Measurements from ENCODE around the gene CASP6. TPM values are rescaled to one million over a fixed set of nuclear protein-coding genes. Genes with fewer than 3 reads are reported as not detected.

CASP6 gene
- total RNA-seq, 4 donors from 2014 or later: 34.4 to 87.7 (median 58.9) TPM

GRCh38 chr4:109718759-109719158 is 15.5 kb upstream of the CASP6 start:
- no peak for DNase-seq
- peaks cover 0 to 17% (median 9%) of the 10 kb centered on the region in 4 donors for H3K36me3 ChIP-seq
- H3K4me1 ChIP-seq: no peaks in the 10 kb centered on the region
- intact Hi-C loops (cut with DNase I; ENCODE audit: low total_unique reads): no loop called here
- H3K9me3 ChIP-seq: no peaks in the 10 kb centered on the region
- in situ Hi-C loops (cut with MboI; ENCODE audit: low pct_ligation_motif_present in 1 of 4, low pct_unique_long_range_greater_than_20kb in 1 of 4, low sequenced_read_pairs in 3 of 4): loop anchor here in 3 of 4 donors (25.0 kb wide), 2 partner anchors 94 to 281 kb away; partner anchors contain the start of genes SEC24B (in 3 of the 3), CFI (in 2 of the 3) and GAR1 (in 2 of the 3)
- H3K27me3 ChIP-seq: no peaks in the 10 kb centered on the region
- no peak overlapping the region for H3K4me3 ChIP-seq
- H3K27ac ChIP-seq: no peak overlapping the region
- TF ChIP-seq POLR2A (IDR thresholded peaks at IDR 0.05) (no peak), EP300 (IDR thresholded peaks at IDR 0.05; ENCODE audit: low read depth) (no peak), POLR2AphosphoS5 (IDR thresholded peaks at IDR 0.05) (no peak)
- TF ChIP-seq, protein P1, sequence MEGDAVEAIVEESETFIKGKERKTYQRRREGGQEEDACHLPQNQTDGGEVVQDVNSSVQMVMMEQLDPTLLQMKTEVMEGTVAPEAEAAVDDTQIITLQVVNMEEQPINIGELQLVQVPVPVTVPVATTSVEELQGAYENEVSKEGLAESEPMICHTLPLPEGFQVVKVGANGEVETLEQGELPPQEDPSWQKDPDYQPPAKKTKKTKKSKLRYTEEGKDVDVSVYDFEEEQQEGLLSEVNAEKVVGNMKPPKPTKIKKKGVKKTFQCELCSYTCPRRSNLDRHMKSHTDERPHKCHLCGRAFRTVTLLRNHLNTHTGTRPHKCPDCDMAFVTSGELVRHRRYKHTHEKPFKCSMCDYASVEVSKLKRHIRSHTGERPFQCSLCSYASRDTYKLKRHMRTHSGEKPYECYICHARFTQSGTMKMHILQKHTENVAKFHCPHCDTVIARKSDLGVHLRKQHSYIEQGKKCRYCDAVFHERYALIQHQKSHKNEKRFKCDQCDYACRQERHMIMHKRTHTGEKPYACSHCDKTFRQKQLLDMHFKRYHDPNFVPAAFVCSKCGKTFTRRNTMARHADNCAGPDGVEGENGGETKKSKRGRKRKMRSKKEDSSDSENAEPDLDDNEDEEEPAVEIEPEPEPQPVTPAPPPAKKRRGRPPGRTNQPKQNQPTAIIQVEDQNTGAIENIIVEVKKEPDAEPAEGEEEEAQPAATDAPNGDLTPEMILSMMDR (IDR thresholded peaks at IDR 0.05): no peak
- 98 to 100% methylated on average over 1 of the region's 1 CpG for WGBS, 2 donors (ENCODE audit: low coverage in 1 of 2)

DNA sequence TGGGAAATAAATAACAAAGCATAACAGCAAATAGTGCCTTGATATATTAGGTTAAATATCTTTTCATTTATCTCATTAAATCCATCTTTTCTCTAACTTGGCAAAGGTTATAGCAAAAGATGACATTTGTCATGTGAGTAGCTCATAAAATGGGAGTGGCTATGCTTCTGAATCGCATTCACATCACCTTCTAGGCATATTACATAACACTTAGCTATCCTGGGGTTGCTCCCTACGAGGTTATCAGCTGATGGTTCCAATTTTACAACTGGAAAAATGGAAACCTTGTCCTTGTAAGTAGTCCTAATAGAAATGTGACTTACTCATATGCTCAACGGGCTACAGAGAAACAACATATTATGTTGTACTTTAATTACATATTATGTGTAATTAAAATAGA is 10.3 kb upstream of the CASP6 start:
- no peaks in the 10 kb centered on the region for H3K27me3 ChIP-seq
- no peak overlapping the region for H3K4me3 ChIP-seq
- TF ChIP-seq POLR2AphosphoS5 (IDR thresholded peaks at IDR 0.05) (no peak), POLR2A (IDR thresholded peaks at IDR 0.05) (no peak), EP300 (IDR thresholded peaks at IDR 0.05; ENCODE audit: low read depth) (no peak)
- TF ChIP-seq, protein P1 (IDR thresholded peaks at IDR 0.05): no peak
- H3K27ac ChIP-seq: no peak overlapping the region
- H3K36me3 ChIP-seq: peaks cover 0 to 21% (median 9%) of the 10 kb centered on the region in 4 donors
- H3K9me3 ChIP-seq: no peaks in the 10 kb centered on the region
- no peak for DNase-seq
- no peaks in the 10 kb centered on the region for H3K4me1 ChIP-seq
- in situ Hi-C loops (cut with MboI; ENCODE audit: low pct_ligation_motif_present in 1 of 4, low pct_unique_long_range_greater_than_20kb in 1 of 4, low sequenced_read_pairs in 3 of 4) (loop anchor here in 3 of 4 donors (25.0 kb wide), 2 partner anchors 99 to 276 kb away; partner anchors contain the start of genes SEC24B (in 3 of the 3), CFI (in 2 of the 3) and GAR1 (in 2 of the 3)), intact Hi-C loops (cut with DNase I; ENCODE audit: low total_unique reads) (no loop called here)
- WGBS, 2 donors (ENCODE audit: low coverage in 1 of 2): 43 to 59% methylated on average over 2 to 3 of the region's 3 CpGs

DNA sequence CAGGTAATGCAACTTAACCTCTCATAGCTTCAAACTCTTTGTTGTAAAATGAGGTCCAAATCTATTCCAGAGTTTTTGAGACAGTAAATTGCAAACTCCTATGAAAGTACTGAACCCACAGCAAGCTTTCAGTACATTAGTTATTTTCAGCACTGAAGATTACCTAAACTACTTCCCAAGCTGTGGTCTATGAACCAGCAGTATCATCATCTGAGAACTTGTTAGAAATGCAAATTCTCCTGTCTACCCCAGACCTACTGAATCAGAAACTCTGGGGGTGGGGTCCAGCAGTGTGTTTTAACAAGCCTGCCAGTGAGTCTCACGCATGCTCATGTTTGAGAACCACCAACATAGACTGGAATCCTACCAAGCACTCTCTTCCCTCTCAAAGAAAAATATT is 5.7 kb upstream of the CASP6 start:
- Histone ChIP-seq H3K9me3 (no peaks in the 10 kb centered on the region), H3K4me1 (peaks cover 0 to 14% (median 8%) of the 10 kb centered on the region in 4 donors), H3K27me3 (no peaks in the 10 kb centered on the region), H3K36me3 (peaks cover 0 to 5% (median under 1%) of the 10 kb centered on the region in 4 donors), H3K27ac (no peak overlapping the region), H3K4me3 (no peak overlapping the region)
- no peak for DNase-seq
- WGBS, 2 donors (ENCODE audit: low coverage in 1 of 2): 78% methylated on average over 1 of the region's 1 CpG; no CpG with 5 or more reads in 1 of the 2 donors
- intact Hi-C loops (cut with DNase I; ENCODE audit: low total_unique reads): loop anchor here (10.0 kb wide), 1 partner anchor 106 kb away; the partner anchor contains the start of gene GAR1
- no peak for TF ChIP-seq POLR2A (IDR thresholded peaks at IDR 0.05)
- TF ChIP-seq, protein P1 (IDR thresholded peaks at IDR 0.05): no peak
- no peak for TF ChIP-seq EP300 (IDR thresholded peaks at IDR 0.05; ENCODE audit: low read depth)
- no peak for TF ChIP-seq POLR2AphosphoS5 (IDR thresholded peaks at IDR 0.05)
- in situ Hi-C loops (cut with MboI; ENCODE audit: low pct_ligation_motif_present in 1 of 4, low pct_unique_long_range_greater_than_20kb in 1 of 4, low sequenced_read_pairs in 3 of 4): loop anchor here in 3 of 4 donors (25.0 kb wide), 2 partner anchors 103 to 272 kb away; partner anchors contain the start of genes SEC24B (in 3 of the 3), CFI (in 2 of the 3) and GAR1 (in 2 of the 3)

GRCh38 chr4:109708435-109708834 is 5.2 kb upstream of the CASP6 start:
- H3K9me3 ChIP-seq: no peaks in the 10 kb centered on the region
- H3K4me1 ChIP-seq: peaks cover 0 to 19% (median 8%) of the 10 kb centered on the region in 4 donors
- intact Hi-C loops (cut with DNase I; ENCODE audit: low total_unique reads): loop anchor here (10.0 kb wide), 1 partner anchor 106 kb away; the partner anchor contains the start of gene GAR1
- H3K27me3 ChIP-seq: no peaks in the 10 kb centered on the region
- H3K36me3 ChIP-seq: peaks cover 0 to 5% (median 0%) of the 10 kb centered on the region in 4 donors
- no peak overlapping the region for H3K4me3 ChIP-seq
- no peak for TF ChIP-seq POLR2AphosphoS5 (IDR thresholded peaks at IDR 0.05)
- TF ChIP-seq, protein P1 (IDR thresholded peaks at IDR 0.05): no peak
- no peak for TF ChIP-seq EP300 (IDR thresholded peaks at IDR 0.05; ENCODE audit: low read depth)
- no peak for TF ChIP-seq POLR2A (IDR thresholded peaks at IDR 0.05)
- in situ Hi-C loops (cut with MboI; ENCODE audit: low pct_ligation_motif_present in 1 of 4, low pct_unique_long_range_greater_than_20kb in 1 of 4, low sequenced_read_pairs in 3 of 4): loop anchor here in 3 of 4 donors (25.0 kb wide), 2 partner anchors 104 to 271 kb away; partner anchors contain the start of genes SEC24B (in 3 of the 3), CFI (in 2 of the 3) and GAR1 (in 2 of the 3)
- no peak overlapping the region for H3K27ac ChIP-seq
- DNase-seq: no peak
- 60 to 80% methylated on average over 1 to 2 of the region's 2 CpGs for WGBS, 2 donors (ENCODE audit: low coverage in 1 of 2)

Measured in transverse colon (tissue), 4 donors.